Measurements from ENCODE around the gene CST3.

Gene CST3

DNA sequence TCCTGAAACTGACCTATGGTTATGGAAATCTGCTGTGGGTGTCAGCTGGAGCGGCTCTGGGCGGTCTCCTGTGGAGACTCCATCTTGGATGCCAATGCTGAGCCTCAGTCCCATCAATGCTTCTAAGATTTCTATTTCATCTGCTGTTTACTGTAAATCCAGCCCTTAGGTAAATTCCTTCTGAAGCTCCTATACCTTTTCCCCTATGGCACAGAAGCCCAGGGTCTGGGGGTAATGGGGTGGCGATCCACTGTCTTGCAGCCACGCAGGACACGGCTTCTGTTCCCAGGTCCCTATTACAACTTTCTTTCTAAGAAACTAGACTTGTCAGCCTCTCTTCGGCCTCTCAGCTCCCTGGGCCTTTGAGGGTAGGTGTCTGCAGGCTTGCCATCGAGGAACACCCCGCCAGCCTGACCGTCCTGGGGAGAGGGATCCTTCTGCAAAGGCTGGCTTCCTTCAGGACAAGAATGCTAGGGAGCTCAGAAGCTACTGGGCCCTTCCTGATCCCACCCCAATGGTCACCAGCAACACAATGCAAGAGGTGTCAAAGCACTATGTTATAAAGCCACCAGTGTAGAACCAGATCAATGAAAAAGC lies 6.4 kb downstream of the CST3 start:
- DNase-seq (ENCODE audit: low spot score), result no peak
- in situ Hi-C loops (cut with MboI; ENCODE audit: low sequenced_read_pairs, unreplicated experiment), result no loop called here
- TF ChIP-seq, protein P1, sequence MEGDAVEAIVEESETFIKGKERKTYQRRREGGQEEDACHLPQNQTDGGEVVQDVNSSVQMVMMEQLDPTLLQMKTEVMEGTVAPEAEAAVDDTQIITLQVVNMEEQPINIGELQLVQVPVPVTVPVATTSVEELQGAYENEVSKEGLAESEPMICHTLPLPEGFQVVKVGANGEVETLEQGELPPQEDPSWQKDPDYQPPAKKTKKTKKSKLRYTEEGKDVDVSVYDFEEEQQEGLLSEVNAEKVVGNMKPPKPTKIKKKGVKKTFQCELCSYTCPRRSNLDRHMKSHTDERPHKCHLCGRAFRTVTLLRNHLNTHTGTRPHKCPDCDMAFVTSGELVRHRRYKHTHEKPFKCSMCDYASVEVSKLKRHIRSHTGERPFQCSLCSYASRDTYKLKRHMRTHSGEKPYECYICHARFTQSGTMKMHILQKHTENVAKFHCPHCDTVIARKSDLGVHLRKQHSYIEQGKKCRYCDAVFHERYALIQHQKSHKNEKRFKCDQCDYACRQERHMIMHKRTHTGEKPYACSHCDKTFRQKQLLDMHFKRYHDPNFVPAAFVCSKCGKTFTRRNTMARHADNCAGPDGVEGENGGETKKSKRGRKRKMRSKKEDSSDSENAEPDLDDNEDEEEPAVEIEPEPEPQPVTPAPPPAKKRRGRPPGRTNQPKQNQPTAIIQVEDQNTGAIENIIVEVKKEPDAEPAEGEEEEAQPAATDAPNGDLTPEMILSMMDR (IDR thresholded peaks at IDR 0.05; ENCODE audit: borderline replicate concordance, control extremely low read depth, extremely low read depth, insufficient read depth, missing control alignments), result no peak

- no peak for DNase-seq (ENCODE audit: low spot score)
- in situ Hi-C loops (cut with MboI; ENCODE audit: low sequenced_read_pairs, unreplicated experiment), result no loop called here
- TF ChIP-seq, protein P1 (IDR thresholded peaks at IDR 0.05; ENCODE audit: borderline replicate concordance, control extremely low read depth, extremely low read depth, insufficient read depth, missing control alignments), result no peak
Observed at GRCh38 chr20:23630392-23630849, 7.3 kb downstream of the CST3 start.

GRCh38 chr20:23629542-23630391 lies 8.0 kb downstream of the CST3 start:
- no peak for DNase-seq (ENCODE audit: low spot score)
- in situ Hi-C loops (cut with MboI; ENCODE audit: low sequenced_read_pairs, unreplicated experiment), result no loop called here
- TF ChIP-seq, protein P1 (IDR thresholded peaks at IDR 0.05; ENCODE audit: borderline replicate concordance, control extremely low read depth, extremely low read depth, insufficient read depth, missing control alignments), result no peak

GRCh38 chr20:23629017-23629541 lies 8.7 kb downstream of the CST3 start:
- TF ChIP-seq, protein P1 (IDR thresholded peaks at IDR 0.05; ENCODE audit: borderline replicate concordance, control extremely low read depth, extremely low read depth, insufficient read depth, missing control alignments), result no peak
- no peak for DNase-seq (ENCODE audit: low spot score)
- in situ Hi-C loops (cut with MboI; ENCODE audit: low sequenced_read_pairs, unreplicated experiment), result no loop called here

DNA sequence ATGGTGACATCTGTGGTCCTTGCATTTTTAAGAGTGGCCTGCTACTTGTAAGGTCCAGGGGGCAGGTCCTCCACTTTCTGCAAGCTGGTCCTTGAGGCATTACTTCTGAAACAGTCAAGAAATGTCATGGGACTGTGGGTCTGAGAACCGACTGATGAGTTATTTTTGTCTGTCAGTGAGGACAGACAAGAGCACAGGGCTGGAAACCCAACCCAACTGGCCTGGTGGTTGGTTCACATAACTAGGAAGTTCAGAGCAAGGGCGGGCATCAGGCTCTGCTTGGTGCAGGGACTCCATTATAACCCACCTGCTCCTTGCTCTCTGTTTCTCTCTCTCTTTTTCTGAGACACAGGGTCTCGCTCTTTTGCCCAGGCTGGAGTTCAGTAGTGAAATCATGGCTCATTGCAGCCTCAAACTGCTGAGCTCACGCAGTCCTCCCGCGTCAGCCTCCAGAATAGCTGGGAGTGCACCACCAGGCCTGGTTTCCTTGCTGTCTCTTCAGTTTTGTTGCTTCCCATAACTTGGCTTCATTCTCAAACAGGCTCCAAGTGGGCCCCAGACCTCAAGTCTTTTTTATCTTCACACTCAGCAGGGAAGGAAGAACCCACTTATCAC lies 9.2 kb downstream of the CST3 start:
- DNase-seq (ENCODE audit: low spot score), result no peak
- in situ Hi-C loops (cut with MboI; ENCODE audit: low sequenced_read_pairs, unreplicated experiment), result no loop called here
- TF ChIP-seq, protein P1 (IDR thresholded peaks at IDR 0.05; ENCODE audit: borderline replicate concordance, control extremely low read depth, extremely low read depth, insufficient read depth, missing control alignments), result no peak

- TF ChIP-seq, protein P1 (IDR thresholded peaks at IDR 0.05; ENCODE audit: borderline replicate concordance, control extremely low read depth, extremely low read depth, insufficient read depth, missing control alignments), result no peak
- no peak for DNase-seq (ENCODE audit: low spot score)
- in situ Hi-C loops (cut with MboI; ENCODE audit: low sequenced_read_pairs, unreplicated experiment), result no loop called here
Observed at GRCh38 chr20:23627501-23627900, 10.3 kb downstream of the CST3 start.

Measured in GM13976 (cell line).